ENCODE measurements around the gene HORMAD2. TPM values are rescaled to one million over a fixed set of nuclear protein-coding genes. Genes with fewer than 3 reads are reported as not detected.

The HORMAD2 gene
- total and polyA plus RNA-seq, 2 donors (not counting 1 experiment from before 2014, with no cell fraction given) = not detected

- Histone ChIP-seq H4K20me1 (ENCODE audit: control insufficient read depth, insufficient read depth, low read length, poor library complexity, severe bottlenecking) (no peaks in the 10 kb centered on the region), H3K27me3 (replicated peaks in 1 of 4; ENCODE audit: control extremely low read depth in 1 of 4, control insufficient read depth in 3 of 4, insufficient read depth in 4 of 4, low read length in 3 of 4) (no peaks in the 10 kb centered on the region), H2AFZ (ENCODE audit: insufficient read depth, low read depth, low read length, poor library complexity, severe bottlenecking) (peak overlapping the region; percentile 58), H3K79me2 (ENCODE audit: control insufficient read depth, insufficient read depth, low read length) (no peaks in the 10 kb centered on the region), H3K4me2 (replicated peaks; ENCODE audit: low read depth, low read length, poor library complexity, severe bottlenecking) (peak overlapping the region; percentile 20), H3K4me3 (ENCODE audit: control extremely low read depth in 1 of 5, extremely low read depth in 1 of 5, insufficient read depth in 1 of 5, low read depth in 2 of 5, low read length in 4 of 5) (no peak overlapping the region), H3K9me3 (ENCODE audit: control extremely low read depth in 1 of 3, control insufficient read depth in 2 of 3, insufficient read depth in 1 of 3, low read length in 2 of 3) (peaks cover 0 to 5% (median 0%) of the 10 kb centered on the region in 3 donors), H3K4me1 (ENCODE audit: control insufficient read depth in 2 of 2, insufficient read depth in 2 of 2, low read length in 2 of 2) (peaks cover 0 to 9% of the 10 kb centered on the region in 2 donors), H3K9ac (ENCODE audit: low read length) (no peak overlapping the region), H3K36me3 (replicated peaks in 1 of 2; ENCODE audit: control extremely low read depth in 1 of 2, control insufficient read depth in 1 of 2, extremely low read depth in 1 of 2, insufficient read depth in 2 of 2, low read length in 1 of 2) (no peaks in the 10 kb centered on the region), H3K27ac (ENCODE audit: low read length in 2 of 2) (no peak overlapping the region)
- H3K27ac Mint-ChIP-seq = no peak overlapping the region
- H3K27me3 Mint-ChIP-seq = no peaks in the 10 kb centered on the region
- H3K4me3 Mint-ChIP-seq = no peak overlapping the region
- peaks cover 4% of the 10 kb centered on the region for H3K4me1 Mint-ChIP-seq
- no peak for TF ChIP-seq EZH2 (IDR thresholded peaks at IDR 0.05; ENCODE audit: borderline replicate concordance, insufficient read depth, low read depth, low read length, poor library complexity, severe bottlenecking)
- TF ChIP-seq CTCF (IDR thresholded peaks at IDR 0.05) = no peak
- ATAC-seq (ENCODE audit: low read depth) (no peak), DNase-seq (peak; percentile 20)
- ChIA-PET POLR2A (no interaction called here), CTCF (interaction anchor here (1.3 kb wide), 1 partner anchor 42 kb away, joined by 3 read pairs; no protein-coding TSS in a partner anchor)
- intact Hi-C loops (cut with micrococcal nuclease) = no loop called here
- no peaks in the 10 kb centered on the region for H3K9me3 Mint-ChIP-seq (ENCODE audit: insufficient read depth)
- WGBS (ENCODE audit: insufficient coverage) = 7% methylated on average over 3 of the region's 3 CpGs
These were observed 32.9 kb upstream of the HORMAD2 start for GRCh38 chr22:30047364-30047738.

GRCh38 chr22:30048681-30049080, 31.6 kb upstream of the HORMAD2 start:
- Mint-ChIP-seq H3K4me1 (peaks cover 4% of the 10 kb centered on the region), H3K27me3 (no peaks in the 10 kb centered on the region), H3K4me3 (no peak overlapping the region), H3K27ac (no peak overlapping the region), H3K9me3 (ENCODE audit: insufficient read depth) (no peaks in the 10 kb centered on the region)
- DNase-seq (no peak), ATAC-seq (ENCODE audit: low read depth) (no peak)
- H3K9me3 ChIP-seq (ENCODE audit: control extremely low read depth in 1 of 3, control insufficient read depth in 2 of 3, insufficient read depth in 1 of 3, low read length in 2 of 3) = peaks cover 0 to 5% (median 0%) of the 10 kb centered on the region in 3 donors
- no peaks in the 10 kb centered on the region for H3K36me3 ChIP-seq (replicated peaks in 1 of 2; ENCODE audit: control extremely low read depth in 1 of 2, control insufficient read depth in 1 of 2, extremely low read depth in 1 of 2, insufficient read depth in 2 of 2, low read length in 1 of 2)
- no peaks in the 10 kb centered on the region for H4K20me1 ChIP-seq (ENCODE audit: control insufficient read depth, insufficient read depth, low read length, poor library complexity, severe bottlenecking)
- H3K4me1 ChIP-seq (ENCODE audit: control insufficient read depth in 2 of 2, insufficient read depth in 2 of 2, low read length in 2 of 2) = peaks cover 0 to 9% of the 10 kb centered on the region in 2 donors
- CTCF ChIA-PET = no interaction called here
- no peak overlapping the region for H2AFZ ChIP-seq (ENCODE audit: insufficient read depth, low read depth, low read length, poor library complexity, severe bottlenecking)
- H3K27me3 ChIP-seq (replicated peaks in 1 of 4; ENCODE audit: control extremely low read depth in 1 of 4, control insufficient read depth in 3 of 4, insufficient read depth in 4 of 4, low read length in 3 of 4) = no peaks in the 10 kb centered on the region
- no peak overlapping the region for H3K4me2 ChIP-seq (replicated peaks; ENCODE audit: low read depth, low read length, poor library complexity, severe bottlenecking)
- TF ChIP-seq EZH2 (IDR thresholded peaks at IDR 0.05; ENCODE audit: borderline replicate concordance, insufficient read depth, low read depth, low read length, poor library complexity, severe bottlenecking) (no peak), CTCF (IDR thresholded peaks at IDR 0.05) (no peak)
- no peak overlapping the region for H3K27ac ChIP-seq (ENCODE audit: low read length in 2 of 2)
- no CpG with 5 or more reads among the region's 2 CpGs for WGBS (ENCODE audit: insufficient coverage)
- POLR2A ChIA-PET = interaction anchor here (0.6 kb wide), 1 partner anchor 17 kb away, joined by 3 read pairs; no protein-coding TSS in a partner anchor
- no peak overlapping the region for H3K9ac ChIP-seq (ENCODE audit: low read length)
- H3K79me2 ChIP-seq (ENCODE audit: control insufficient read depth, insufficient read depth, low read length) = no peaks in the 10 kb centered on the region
- H3K4me3 ChIP-seq (ENCODE audit: control extremely low read depth in 1 of 5, extremely low read depth in 1 of 5, insufficient read depth in 1 of 5, low read depth in 2 of 5, low read length in 4 of 5) = no peak overlapping the region
- intact Hi-C loops (cut with micrococcal nuclease) = no loop called here

Data from B cell (primary cell).